GM19035 (cell line): ENCODE data around the gene RPLP2.

Experiments used
- ATAC-seq: cut with Tn5 transposase; IDR thresholded peaks from one replicate; pipeline ENCODE4 v1.9.1; 2021; ENCODE audit not compliant: unreplicated experiment

RPLP2 gene

DNA sequence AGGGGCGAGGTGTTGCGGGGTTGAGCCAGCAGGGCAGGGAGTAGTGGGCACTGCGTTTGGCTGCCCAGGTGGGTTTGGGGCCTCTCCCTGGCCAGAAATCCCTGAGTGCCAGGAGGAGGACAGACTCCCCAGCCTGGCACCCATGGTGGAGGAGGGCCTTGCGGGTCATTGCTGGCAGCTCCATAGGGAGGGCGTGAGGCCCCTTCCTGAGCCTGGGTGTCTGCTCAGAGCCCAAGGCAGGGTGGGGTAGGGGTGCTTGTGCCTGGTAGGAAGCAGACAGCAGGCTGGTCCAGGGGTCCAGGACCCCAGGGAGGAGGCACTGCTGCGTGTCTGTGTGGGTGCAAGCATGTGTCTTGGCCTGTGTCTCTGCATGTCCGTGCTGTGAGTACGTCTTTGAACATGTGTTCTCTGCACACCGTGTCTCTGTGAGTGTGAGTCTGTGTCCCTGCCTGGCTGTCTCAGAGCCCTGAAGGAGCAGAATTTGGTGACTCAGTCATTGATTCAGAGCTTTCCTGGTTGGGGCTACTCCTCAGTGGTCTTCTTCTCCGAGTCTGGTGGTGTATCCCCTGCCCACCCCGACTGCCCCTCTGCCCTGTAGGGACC, 36.8 kb downstream of the RPLP2 start:
- no peak for ATAC-seq

DNA sequence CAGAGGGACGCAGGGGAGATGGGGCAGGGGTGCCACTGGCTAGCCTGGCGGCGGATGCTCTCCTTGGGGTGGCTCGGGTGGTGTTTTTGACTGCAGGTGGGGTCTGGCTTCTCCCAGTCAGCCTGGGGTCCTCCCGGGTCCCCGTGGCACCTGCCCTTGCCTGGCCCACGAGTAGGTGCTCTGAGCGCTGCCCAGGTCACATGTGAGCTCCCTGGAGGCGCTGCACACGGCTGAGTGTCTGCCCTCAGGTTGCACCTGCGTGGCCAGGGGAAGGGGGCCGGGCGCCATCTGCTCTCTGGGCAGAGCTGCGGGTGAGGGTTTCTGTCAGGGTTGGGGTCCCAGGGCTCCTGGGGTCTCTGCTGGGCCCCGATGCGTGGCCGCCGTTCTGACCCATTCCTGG, 38.1 kb downstream of the RPLP2 start:
- no peak for ATAC-seq

DNA sequence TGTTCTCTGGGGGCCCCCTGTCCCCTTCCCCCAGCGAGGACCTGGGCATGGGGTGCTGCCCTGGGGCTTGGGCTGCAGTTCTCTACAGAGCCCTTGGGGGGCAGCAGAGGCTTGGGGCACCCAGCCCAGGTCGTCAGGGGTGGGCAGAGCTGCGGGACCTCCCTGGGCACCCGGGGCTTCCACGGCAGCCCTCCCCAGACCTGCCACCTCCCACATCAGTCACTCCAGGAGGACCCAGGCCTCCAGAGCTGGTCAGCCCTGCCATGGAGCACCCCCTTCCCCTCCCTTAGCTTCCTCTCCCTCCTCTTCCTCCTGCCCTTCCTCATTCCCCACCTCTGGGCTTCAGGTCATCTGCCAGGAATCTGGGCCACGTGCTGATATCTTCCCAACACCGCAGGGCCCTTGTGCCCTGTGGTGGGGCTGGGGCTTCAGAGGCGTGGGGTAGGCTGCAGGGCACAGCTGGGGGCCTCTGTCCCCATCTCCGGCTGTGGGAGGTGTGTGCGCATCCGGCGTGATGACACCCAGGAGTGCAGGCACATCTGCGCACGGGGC, 38.7 kb downstream of the RPLP2 start:
- no peak for ATAC-seq

DNA sequence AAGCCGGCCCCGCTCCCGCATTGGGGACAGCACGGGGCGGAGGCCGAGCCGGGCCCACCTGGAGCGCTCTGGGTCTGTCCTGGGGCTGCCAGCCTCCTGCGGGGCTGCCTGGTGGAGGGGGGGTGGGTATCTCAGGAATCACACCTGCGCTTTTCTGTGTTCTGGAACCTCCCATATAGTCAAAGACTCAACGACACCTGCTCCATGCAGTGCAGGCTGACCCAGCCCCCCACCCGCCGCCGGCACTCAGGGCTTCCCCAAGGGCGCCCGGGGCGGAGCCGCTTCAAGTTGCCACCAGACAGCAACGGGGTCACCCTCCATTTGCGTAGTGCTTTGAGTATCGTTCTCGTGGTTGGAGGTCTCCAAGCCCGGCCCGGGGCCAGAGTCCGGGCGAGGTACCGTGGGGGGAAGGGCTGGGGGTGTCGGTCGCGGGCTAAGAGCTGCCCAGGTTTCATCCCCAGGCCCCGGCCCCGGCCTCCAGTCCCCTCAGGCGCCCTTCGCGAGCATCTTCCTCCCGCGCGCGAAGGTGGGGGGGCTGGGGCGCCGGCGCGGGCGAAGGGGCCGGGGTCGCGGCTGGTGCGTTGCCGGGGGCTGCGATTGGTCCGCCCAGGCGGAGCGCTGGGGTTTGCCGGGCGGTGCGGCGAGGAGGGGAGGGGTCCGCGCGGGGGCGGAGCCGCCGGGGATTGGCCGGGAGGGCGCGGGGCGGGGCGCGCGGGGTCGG, 39.5 kb downstream of the RPLP2 start:
- no peak for ATAC-seq

DNA sequence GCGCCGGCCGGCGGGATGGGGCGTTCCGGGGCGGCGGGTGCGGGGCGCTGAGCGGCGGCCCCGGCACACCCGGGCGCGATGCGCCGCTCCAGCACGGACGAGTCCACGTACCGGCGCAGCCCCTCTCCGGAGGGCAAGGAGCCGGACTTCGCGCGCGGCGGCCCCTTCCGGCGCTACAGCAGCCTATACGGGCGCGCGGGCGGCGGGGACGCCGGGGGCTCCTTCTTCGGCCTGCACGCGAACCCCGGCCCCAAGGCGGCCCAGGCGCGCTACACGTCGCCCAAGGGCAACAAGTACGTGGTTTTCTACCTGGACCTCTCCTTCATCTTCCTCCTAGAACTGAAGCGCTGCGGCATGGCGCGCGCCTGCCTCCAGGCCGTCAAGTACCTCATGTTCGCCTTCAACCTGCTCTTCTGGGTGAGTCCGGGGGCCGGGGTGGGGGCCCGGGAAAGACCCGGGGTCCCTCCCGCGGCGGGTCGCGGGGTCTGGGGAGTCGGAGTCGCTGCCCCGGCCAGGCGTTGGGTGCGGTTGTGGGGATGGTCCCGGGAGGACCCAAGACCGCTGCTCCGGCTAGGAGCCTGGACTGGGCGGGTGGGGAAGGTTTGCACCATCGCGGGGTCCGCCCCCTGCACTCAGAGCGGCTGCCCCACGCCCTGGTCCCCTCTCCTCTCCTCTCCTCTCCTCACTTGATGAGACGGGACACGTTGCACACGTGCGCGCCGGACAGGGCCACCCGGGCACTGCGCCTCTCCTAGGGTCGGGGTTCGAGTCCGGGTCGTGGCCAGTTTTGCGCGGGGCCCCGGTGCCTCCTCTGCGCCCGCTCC, 40.4 kb downstream of the RPLP2 start:
- ATAC-seq, result no peak

DNA sequence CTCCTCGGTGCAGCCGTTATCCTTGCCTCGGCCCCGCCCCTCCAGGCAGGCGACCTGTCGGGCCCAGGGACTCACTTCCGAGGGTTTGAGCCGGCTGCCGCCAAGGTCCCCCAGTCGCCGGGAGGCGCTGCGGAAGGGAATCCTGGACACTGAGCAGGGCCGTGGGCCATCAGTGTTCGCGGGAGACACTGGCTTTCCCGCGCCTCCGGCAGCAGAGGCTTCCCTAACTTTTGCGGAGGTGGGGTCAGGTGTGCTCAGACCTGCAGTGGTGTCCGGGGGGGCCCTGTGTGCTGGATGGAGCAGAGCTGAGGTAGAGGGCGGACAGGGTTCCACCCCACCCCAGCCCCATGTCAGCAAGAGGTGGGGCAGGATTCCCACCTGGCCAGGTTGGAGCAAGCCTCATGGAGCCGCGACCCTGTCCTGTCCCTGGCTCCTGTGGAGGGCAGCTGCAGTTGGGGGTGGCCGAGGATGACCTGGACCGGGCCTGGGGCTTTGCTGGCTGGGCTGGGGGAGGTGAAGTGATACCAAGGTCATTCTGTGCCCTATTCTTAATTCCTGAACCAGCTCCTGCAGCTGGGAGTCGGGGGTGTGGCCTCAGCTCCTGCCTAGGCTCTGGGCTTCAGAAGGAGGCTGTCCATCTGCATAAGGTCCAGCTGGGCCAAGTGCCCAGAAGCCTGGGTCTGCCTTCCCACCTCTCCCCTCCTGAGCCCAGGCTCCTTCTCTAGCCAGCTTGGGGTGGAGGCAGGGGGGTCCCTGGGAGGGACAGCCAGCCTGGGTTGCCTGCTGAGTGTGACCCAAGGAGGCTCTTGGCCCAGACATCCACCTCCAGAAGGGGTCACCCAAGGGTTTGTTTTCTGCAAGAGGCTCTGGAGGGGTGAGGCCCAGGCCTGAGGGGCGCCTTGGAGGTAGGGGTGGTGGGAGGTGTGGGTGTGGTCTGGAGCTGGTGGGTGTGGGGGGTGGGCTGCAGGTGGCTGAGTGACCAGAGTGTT, 41.3 kb downstream of the RPLP2 start:
- no peak for ATAC-seq

DNA sequence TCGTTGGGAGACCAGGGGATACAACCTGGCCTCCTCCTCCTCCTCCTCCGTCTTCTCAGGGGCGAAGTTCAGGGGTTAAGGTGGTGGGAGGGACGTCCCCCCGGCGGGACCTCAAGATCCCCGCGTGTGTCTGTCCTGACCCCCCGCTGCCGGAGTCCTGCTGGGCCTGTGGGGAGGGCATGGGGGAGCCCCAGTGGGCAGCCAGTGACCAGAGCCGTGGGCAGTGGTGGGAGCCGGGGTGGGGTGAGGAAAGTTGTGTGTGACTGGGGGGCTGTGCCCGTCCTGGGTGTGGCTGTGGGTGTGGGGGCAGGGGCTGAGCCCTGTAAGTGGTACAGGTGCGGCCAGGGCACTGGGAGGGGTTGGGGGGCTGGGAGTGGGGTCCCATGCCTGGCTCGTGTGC, 43.0 kb downstream of the RPLP2 start:
- ATAC-seq, result no peak

DNA sequence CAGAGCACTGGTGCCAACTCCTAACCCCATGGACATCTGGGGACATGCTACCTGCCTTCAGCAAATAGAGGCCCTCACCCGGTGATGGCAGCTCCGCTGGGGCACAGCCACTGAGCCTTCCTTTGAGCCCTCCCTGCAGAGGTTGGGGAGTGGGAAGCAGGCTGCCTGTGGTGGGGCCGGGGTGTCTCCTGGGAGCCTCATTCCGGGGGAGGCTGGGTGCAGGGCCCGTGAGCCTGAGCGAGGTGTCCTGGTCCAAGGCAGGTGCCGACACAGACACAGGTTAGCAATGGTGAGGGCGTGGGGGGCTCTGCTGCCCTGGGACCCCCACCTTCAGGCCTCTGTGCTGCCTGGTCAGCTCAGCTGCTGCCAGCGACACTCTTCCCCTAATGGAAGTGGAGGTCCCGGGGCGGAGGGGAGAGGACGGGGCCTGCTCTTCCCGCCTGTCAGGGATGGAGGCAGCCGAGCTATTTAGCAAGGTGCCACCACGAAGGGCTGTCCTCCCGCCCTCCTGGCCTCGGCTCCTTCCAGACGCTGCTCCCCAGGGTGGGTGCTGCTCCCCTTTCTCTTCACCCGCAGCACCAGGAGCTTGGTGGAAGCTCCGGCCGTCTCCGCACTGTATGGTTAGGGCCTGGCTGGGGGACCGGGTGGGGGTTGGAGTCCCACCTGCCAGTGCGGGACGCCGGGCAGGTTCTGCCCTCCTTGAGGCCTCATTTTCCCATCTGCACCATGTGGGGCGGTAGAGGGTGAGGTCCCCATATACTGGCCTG, 44.1 kb downstream of the RPLP2 start:
- no peak for ATAC-seq

DNA sequence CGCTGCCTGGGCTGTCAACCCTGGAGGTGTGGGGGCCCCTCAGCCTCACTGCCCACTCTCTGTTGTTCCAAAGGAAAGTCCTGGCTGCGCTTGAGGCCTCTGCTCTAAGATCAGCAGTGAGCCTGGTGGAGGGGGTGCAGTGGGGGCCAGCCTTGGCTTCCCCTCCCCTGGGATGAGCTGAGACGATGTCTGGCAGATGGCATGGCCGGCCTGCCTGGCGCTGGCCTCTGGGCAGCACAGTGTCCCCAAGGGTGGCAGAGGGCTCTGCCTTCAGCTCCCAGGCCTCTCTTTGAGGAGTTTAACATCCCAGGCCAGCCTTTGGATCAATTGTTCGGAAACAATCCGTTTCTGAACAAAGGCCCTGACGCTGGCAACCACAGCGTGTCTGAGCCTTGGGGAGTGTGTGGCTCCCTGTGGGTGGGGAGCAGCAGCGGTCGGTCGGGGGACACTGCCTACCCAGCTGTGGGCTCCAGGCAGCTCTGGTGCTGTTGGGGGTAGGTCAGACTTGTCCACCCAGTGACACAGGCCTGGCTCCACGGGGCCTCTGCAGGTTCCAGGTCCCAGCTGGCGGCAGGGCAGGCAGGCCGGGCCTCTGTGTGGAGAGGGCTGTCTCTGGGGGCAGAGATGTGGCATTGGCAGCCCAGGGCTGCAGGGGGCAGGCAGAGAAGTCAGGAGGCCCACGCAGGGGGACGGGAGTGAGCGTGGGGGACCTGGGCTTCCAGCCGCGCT, 45.0 kb downstream of the RPLP2 start:
- no peak for ATAC-seq

DNA sequence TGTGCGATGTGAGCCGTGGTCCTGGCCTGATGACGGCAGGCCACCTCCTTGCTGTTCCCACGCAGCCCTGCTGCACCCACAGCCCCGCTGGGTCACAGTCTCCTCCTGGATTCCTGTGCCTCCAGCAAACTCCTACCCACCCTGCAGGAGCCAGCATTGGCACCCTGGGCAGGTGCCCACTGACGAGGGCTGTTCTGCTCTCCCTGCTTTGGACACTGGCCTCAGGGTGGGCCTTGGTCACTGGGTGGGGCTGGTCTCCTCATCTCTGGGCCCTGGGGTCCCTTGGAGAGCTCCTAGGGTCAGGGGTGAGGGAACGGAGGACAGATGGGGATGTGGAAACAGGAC, 45.5 kb downstream of the RPLP2 start:
- ATAC-seq, result no peak

DNA sequence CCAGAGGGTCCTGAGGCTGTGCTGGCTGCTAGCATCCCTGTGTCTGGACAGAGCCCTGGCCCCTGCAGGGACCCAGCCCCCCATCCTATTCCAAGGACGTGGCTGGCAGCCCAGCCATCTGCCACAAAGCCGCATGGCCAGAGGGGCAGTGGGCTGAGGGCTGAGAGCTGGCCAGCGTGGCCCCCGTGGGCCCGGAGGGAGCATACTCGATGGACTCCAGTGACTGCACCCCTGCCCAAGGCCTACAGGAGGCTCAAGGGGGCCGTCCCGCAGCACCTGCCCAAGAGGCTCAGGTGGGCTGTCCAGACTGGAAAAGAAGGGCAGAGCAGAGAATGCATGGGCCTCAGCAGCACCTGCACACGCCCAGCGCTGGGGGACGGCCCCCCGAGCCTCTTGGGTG, 46.0 kb downstream of the RPLP2 start:
- no peak for ATAC-seq

DNA sequence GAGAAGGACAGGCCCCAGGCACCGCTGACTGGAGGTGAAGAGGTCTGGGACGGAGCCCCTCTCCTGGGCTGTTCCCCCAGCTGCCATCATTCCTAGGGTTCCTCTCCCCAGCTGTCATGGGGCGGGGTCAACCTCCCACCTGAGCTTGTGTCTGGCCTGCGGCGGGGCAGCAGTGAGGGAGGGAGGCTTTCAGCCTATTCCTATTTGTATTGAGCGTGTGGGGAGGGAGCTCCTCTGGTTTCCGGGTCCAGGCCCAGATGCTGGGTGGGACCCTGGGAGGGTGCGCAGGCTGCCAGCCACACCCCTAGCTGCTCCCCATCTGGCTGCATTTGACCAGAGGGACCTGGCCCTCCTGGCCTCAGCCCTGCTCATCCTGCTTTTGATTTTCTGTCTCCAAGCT, 46.6 kb downstream of the RPLP2 start:
- ATAC-seq, result no peak

DNA sequence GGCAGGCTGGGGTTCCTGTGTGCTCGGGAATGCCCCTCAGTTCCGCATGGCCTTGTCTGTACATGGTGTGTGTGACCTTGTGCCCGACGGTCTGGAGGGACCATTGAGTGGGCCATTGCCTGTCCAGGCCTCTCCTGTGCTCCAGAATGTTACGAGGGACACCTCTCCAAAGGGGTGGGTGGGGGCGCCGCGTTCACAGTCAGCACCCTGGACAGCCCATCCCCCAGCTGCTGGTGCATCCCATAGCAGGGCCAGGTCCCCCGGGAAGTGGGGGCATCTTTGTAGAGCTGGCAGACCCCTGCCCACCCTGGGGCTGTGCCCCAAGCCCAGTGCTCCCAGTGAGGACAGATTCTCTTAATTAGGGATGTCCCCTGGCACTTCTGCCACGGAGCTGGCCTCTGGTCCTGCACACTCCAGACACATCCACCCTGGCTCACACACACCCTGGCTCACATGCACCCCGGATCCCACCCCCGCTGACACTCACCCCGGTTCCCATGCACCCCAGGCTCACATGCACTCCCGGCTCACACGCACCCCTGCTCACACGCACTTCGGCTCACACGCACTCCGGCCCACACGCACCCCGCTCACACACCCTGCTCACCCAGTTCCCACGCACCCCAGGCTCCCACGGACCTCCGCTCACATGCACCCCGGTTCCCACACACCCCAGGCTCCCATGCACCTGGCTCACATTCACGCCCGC, 48.4 kb downstream of the RPLP2 start:
- no peak for ATAC-seq

DNA sequence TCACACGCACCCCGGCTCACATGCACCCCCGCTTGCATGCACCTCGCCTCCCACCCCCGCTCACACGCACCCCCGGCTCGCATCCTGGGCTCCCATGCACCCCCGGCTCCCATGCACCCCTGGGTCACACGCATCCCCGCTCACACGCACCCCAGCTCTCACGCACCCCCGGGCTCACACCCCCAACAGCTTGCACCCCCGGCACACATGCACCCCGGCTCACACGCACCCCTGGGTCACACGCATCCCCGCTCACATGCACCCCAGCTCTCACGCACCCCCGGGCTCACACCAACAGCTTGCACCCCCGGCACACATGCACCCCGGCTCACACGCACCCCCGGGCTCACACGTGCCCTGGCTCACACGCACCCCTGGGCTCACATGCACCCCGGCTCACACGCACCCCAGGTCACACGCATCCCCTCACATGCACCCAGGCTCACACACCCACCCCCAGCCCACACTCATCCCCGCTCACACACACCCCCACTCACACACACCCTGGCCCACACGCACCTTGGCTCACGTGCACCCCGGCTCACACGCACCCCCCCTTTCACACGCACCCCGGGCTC, 49.1 kb downstream of the RPLP2 start:
- no peak for ATAC-seq

DNA sequence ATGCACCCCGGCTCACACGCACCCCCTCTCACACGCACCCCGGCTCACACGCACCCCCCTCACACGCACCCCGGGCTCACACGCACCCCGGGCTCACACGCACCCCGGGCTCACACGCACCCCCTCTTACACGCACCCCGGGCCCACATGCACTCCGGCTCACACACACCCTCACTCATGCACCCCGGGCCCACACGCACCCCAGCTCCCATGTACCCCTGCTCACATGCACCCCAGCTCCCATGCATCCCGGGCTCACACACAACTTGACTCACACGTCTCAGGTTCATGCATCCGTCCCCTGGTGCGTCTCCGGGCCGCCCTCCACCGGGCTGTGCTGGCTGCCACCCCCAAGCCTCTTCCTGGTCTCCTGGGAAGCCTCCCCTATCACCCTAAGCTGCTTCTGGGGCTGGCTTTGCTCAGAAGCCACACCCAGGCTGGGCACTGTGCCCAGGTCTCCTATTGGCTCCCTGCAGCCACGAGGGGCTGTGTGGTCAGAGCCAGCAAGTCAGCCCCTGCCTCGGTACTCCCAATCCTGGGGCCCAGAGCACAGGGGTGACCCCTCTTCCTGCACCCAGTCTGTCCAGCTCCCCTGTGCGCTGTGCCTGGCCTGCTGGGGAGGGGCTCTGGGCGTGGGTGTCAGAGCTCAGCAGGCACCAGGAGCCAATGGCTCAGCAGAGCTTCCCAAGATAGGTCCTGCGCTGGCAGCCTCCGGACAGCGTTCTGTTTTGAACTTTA, 49.8 kb downstream of the RPLP2 start:
- no peak for ATAC-seq

DNA sequence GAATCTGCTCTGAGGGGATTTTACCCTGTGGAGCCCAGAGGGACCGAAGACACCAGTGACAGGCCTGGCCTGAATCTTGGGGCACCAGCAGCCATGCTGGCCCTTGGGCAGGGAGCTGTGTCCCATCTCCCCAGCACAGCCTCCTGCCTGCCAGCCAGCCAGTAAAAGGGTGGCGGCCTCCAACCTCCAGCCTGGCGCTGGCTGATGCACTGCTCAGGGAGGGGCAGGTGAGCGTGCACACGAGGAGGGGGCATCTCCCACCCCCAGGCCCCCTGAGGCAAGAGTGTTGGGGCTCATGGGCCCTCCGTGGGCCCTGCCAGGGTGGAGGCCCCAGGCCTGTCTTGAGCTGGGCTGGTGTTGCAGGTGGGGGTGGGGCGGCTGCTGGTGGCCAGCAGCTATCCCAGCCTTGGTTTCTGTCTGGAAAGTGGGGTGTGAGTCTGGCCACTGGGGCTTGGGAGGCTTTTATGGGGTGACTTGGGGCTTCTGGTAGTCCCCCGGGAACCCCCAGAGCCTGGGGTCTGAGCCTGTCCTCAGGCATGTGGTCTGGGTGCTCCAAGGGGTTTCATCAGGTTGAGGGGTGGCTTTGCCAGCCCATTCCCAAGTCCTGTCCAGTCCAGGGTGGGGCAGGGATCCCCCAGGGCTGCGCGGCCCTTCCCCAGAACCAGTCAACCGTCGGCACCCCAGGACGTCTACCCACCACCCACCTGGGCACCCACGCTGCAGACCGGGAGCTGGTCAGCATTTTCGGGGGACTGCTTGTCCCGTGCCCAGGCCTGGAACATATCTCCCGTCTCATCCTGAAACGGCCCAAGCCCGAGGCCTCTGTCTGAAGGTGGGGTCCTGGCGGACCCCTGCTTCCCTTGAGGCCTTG, 50.7 kb downstream of the RPLP2 start:
- no peak for ATAC-seq

DNA sequence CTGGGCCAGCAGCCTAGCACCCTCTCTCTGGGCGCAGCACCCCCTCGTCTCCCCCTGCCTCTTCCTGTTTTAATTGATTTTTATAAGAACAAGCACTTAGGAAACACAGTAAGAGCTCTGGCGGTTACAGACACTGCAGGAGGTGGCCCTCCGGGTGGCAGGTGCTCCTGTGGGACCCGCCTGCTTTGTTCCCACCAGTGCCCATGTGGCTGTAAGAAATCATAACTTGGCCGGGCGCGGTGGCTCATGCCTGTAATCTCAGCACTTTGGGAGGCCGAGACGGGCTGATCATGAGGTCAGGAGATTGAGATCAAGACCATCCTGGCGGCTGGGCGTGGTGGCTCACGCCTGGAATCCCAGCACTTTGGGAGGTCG, 51.3 kb downstream of the RPLP2 start:
- ATAC-seq, result no peak
